ENCODE data around the gene FAM111A. TPM values are rescaled to one million over a fixed set of nuclear protein-coding genes. Genes with fewer than 3 reads are reported as not detected.

Gene FAM111A
- polyA plus RNA-seq, 1 donor (not counting 4 experiments of a cell fraction or from before 2014, with no cell fraction given): 21.0 TPM

DNA sequence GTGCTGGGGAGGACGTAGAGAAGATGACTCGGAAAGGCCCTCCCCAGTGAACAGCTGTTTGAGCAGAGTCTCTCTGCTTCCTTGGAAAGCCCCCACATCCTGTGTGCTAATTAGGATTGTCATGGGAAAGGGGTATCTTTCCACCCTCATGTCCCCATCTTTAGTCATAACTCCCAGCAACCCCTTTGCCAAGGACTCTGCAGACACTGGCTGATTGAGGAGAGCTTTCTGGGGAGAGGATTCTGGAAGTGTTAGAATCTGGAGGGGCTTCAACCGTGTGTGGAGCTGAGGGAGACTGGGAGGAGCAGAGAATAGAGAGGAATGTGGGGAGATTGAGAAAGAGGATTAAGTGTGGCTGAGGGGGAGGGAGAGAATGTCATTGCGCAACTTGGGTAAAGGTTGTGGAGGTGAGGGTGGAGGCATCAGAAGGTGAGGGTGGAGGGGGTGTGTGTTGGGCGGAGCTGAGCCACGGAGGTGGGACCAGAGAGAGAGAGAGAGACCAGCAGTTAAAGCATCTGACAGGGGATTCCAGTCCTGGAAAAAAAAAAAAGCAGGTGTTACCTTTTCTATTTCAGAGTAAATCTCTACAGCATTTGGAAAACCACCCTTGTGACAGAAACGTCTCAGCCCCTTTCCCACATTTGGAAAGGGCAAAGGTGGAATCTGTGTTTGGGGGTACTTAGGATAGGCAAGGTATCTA lies 31.5 kb downstream of the FAM111A start:
- TF ChIP-seq, protein P1, sequence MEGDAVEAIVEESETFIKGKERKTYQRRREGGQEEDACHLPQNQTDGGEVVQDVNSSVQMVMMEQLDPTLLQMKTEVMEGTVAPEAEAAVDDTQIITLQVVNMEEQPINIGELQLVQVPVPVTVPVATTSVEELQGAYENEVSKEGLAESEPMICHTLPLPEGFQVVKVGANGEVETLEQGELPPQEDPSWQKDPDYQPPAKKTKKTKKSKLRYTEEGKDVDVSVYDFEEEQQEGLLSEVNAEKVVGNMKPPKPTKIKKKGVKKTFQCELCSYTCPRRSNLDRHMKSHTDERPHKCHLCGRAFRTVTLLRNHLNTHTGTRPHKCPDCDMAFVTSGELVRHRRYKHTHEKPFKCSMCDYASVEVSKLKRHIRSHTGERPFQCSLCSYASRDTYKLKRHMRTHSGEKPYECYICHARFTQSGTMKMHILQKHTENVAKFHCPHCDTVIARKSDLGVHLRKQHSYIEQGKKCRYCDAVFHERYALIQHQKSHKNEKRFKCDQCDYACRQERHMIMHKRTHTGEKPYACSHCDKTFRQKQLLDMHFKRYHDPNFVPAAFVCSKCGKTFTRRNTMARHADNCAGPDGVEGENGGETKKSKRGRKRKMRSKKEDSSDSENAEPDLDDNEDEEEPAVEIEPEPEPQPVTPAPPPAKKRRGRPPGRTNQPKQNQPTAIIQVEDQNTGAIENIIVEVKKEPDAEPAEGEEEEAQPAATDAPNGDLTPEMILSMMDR (optimal IDR thresholded peaks at IDR 0.05 in 1 of 3, IDR thresholded peaks at IDR 0.05 in 1 of 3, conservative IDR thresholded peaks at IDR 0.05 in 1 of 3; ENCODE audit: extremely low read depth in 1 of 3, insufficient read depth in 2 of 3, low read length in 3 of 3): no peak
- no peak for TF ChIP-seq EZH2 (IDR thresholded peaks at IDR 0.05; ENCODE audit: low read length)
- Histone ChIP-seq H2AFZ (ENCODE audit: control insufficient read depth, low read length) (peak overlapping the region; percentile 15), H3K27ac (ENCODE audit: control insufficient read depth, insufficient read depth, low read length) (peak overlapping the region; percentile 94), H3K36me3 (ENCODE audit: control insufficient read depth in 2 of 2, extremely low read depth in 1 of 2, insufficient read depth in 2 of 2, low read length in 2 of 2) (peaks cover 0 to 2% of the 10 kb centered on the region in 2 experiments), H3K27me3 (ENCODE audit: control insufficient read depth, extremely low read depth, insufficient read depth, low read length) (no peaks in the 10 kb centered on the region), H3K79me2 (ENCODE audit: control insufficient read depth, insufficient read depth, low read length) (no peaks in the 10 kb centered on the region), H4K20me1 (ENCODE audit: control insufficient read depth, extremely low read depth, insufficient read depth, low read length) (no peaks in the 10 kb centered on the region), H3K9me1 (ENCODE audit: control insufficient read depth, extremely low read depth, insufficient read depth, low read length) (no peaks in the 10 kb centered on the region), H3K4me3 (ENCODE audit: control insufficient read depth in 2 of 3, extremely low read depth in 1 of 3, insufficient read depth in 2 of 3, low read depth in 1 of 3, low read length in 3 of 3) (peak overlapping the region; percentile 52 to 81 (median 67)), H3K4me2 (ENCODE audit: control insufficient read depth, extremely low read depth, insufficient read depth, low read depth, low read length) (peak overlapping the region; percentile 98), H3K9me3 (ENCODE audit: control insufficient read depth, low read depth, low read length) (no peaks in the 10 kb centered on the region), H3K4me1 (ENCODE audit: control insufficient read depth, extremely low read depth, insufficient read depth, low read length) (peaks cover 36% of the 10 kb centered on the region), H3K9ac (ENCODE audit: control insufficient read depth, extremely low read depth, insufficient read depth, low read length) (peak overlapping the region; percentile 72)
- dilution Hi-C loops (cut with MboI; ENCODE audit: extremely low pct_ligation_motif_present, low sequenced_read_pairs): no loop called here
- DNase-seq (ENCODE audit: low read depth, low spot score) (no peak), FAIRE-seq (peak; percentile 41)

DNA sequence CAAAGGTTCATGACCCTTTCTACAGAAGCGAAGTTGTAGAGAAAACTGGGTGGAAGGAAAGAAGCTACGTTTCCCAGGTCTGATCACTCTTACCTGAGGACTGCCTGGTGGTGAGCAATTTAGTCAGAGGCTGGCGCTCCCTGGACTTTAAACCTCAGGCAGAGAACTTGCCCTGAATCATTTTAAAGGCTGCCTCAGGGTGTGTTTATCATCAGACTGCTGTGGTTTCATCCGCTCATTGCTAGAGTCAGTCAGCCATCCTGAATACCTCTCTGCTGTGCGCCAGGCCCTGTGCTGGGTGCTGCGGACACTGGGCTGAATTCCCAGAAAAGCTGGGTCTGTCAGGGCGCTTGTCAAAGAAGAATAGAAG lies 32.0 kb downstream of the FAM111A start:
- dilution Hi-C loops (cut with MboI; ENCODE audit: extremely low pct_ligation_motif_present, low sequenced_read_pairs): no loop called here
- no peak for TF ChIP-seq EZH2 (IDR thresholded peaks at IDR 0.05; ENCODE audit: low read length)
- TF ChIP-seq, protein P1 (optimal IDR thresholded peaks at IDR 0.05 in 1 of 3, IDR thresholded peaks at IDR 0.05 in 1 of 3, conservative IDR thresholded peaks at IDR 0.05 in 1 of 3; ENCODE audit: extremely low read depth in 1 of 3, insufficient read depth in 2 of 3, low read length in 3 of 3): no peak
- no peaks in the 10 kb centered on the region for H4K20me1 ChIP-seq (ENCODE audit: control insufficient read depth, extremely low read depth, insufficient read depth, low read length)
- peak overlapping the region; percentile 98 for H3K4me2 ChIP-seq (ENCODE audit: control insufficient read depth, extremely low read depth, insufficient read depth, low read depth, low read length)
- H3K27ac ChIP-seq (ENCODE audit: control insufficient read depth, insufficient read depth, low read length): peak overlapping the region; percentile 94
- no peak overlapping the region for H2AFZ ChIP-seq (ENCODE audit: control insufficient read depth, low read length)
- peaks cover 2% of the 10 kb centered on the region for H3K9me3 ChIP-seq (ENCODE audit: control insufficient read depth, low read depth, low read length)
- H3K9ac ChIP-seq (ENCODE audit: control insufficient read depth, extremely low read depth, insufficient read depth, low read length): peak overlapping the region; percentile 72
- peaks cover 33% of the 10 kb centered on the region for H3K4me1 ChIP-seq (ENCODE audit: control insufficient read depth, extremely low read depth, insufficient read depth, low read length)
- H3K27me3 ChIP-seq (ENCODE audit: control insufficient read depth, extremely low read depth, insufficient read depth, low read length): no peaks in the 10 kb centered on the region
- H3K36me3 ChIP-seq (ENCODE audit: control insufficient read depth in 2 of 2, extremely low read depth in 1 of 2, insufficient read depth in 2 of 2, low read length in 2 of 2): peaks cover 0 to 2% of the 10 kb centered on the region in 2 experiments
- H3K9me1 ChIP-seq (ENCODE audit: control insufficient read depth, extremely low read depth, insufficient read depth, low read length): no peaks in the 10 kb centered on the region
- no peaks in the 10 kb centered on the region for H3K79me2 ChIP-seq (ENCODE audit: control insufficient read depth, insufficient read depth, low read length)
- DNase-seq (ENCODE audit: low read depth, low spot score) (peak; percentile 77), FAIRE-seq (peak; percentile 88)
- peak overlapping the region; percentile 52 to 81 (median 67) for H3K4me3 ChIP-seq (ENCODE audit: control insufficient read depth in 2 of 3, extremely low read depth in 1 of 3, insufficient read depth in 2 of 3, low read depth in 1 of 3, low read length in 3 of 3)
